ENCODE measurements around the gene CDC42SE1. TPM values are rescaled to one million over a fixed set of nuclear protein-coding genes. Genes with fewer than 3 reads are reported as not detected.

CDC42SE1 gene
- total RNA-seq, 1 donor from 2014 or later: 115 TPM

DNA sequence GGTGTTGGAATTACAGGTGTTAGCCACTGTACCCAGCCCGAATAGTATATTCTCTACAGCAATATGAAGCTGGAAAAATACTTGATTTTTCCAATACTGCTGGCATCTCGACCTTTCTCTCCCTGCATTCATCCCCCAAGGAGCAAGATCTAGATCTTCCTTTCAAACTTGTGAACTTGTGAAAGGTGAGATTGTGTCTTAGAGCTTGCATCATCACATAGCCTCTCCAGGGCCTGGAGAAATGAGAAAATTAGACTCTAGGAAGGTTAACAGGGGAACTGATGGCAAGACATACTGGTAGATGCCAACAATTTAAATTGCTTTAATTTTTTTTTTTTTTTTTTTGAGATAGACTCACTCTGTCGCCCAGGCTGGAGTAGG is 49.1 kb downstream of the CDC42SE1 start:
- TF ChIP-seq, protein P1, sequence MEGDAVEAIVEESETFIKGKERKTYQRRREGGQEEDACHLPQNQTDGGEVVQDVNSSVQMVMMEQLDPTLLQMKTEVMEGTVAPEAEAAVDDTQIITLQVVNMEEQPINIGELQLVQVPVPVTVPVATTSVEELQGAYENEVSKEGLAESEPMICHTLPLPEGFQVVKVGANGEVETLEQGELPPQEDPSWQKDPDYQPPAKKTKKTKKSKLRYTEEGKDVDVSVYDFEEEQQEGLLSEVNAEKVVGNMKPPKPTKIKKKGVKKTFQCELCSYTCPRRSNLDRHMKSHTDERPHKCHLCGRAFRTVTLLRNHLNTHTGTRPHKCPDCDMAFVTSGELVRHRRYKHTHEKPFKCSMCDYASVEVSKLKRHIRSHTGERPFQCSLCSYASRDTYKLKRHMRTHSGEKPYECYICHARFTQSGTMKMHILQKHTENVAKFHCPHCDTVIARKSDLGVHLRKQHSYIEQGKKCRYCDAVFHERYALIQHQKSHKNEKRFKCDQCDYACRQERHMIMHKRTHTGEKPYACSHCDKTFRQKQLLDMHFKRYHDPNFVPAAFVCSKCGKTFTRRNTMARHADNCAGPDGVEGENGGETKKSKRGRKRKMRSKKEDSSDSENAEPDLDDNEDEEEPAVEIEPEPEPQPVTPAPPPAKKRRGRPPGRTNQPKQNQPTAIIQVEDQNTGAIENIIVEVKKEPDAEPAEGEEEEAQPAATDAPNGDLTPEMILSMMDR (conservative IDR thresholded peaks at IDR 0.05): no peak
- peaks cover 64% of the 10 kb centered on the region for H3K4me1 Mint-ChIP-seq
- no peaks in the 10 kb centered on the region for H3K36me3 Mint-ChIP-seq (ENCODE audit: low read depth)
- H3K27me3 Mint-ChIP-seq (ENCODE audit: low read depth): no peaks in the 10 kb centered on the region
- H3K27ac Mint-ChIP-seq (ENCODE audit: unreplicated experiment): no peak overlapping the region
- peak overlapping the region; percentile 95 for H3K4me3 Mint-ChIP-seq
- no peak for DNase-seq (ENCODE audit: low read depth, low spot score)
- H3K9me3 Mint-ChIP-seq: no peaks in the 10 kb centered on the region

DNA sequence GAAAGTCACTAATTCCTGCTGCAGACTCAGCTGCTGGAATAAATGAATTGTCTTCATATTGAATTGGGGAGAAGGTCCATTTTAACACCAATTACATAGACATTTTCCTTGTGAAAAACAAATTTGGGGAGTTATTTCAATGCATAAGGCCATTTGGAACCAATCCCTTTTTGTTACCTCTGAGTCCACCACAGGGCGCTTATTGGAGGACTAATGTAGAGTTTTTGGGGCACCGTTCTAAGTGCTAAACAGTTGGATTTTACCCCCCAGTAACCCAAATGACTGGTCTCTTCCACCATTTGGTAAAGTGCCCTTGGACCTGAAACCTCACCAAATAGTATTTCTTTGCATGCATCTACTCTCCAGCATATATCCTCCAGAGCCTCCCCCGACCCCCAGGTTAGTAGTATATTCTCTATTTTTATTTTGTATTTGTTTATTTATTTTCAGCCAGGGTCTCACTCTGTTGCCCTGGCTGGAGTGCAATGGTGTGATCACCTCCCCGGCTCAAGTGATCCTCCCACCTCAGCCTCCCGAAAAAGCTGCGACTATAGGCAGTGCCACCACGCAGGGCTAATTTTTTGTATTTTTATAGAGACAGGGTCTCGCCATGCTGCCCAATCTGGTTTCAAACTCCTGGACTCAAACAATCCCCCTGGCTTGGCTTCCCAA is 49.6 kb downstream of the CDC42SE1 start:
- Mint-ChIP-seq H3K27me3 (ENCODE audit: low read depth) (no peaks in the 10 kb centered on the region), H3K27ac (ENCODE audit: unreplicated experiment) (no peak overlapping the region), H3K36me3 (ENCODE audit: low read depth) (no peaks in the 10 kb centered on the region), H3K9me3 (no peaks in the 10 kb centered on the region), H3K4me3 (peak overlapping the region; percentile 95), H3K4me1 (peaks cover 66% of the 10 kb centered on the region)
- TF ChIP-seq, protein P1 (conservative IDR thresholded peaks at IDR 0.05): no peak
- DNase-seq (ENCODE audit: low read depth, low spot score): no peak

DNA sequence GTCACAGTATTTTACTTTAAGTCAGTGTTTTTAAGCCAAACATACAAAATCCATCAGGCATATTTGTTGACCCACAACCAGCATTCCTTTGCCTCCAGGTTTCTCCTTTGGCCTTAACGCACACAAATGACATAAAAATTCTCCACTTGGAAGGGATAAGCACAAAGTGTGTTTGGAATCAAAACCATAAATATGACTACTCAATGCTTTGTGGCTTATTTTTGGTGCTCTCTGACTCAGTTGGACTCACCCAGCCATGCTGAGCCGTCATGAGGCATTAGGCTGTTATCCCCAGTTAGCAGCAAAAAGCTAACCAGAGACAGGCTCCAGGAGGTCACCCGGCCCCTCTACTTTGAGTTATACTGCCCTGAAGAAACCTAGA is 50.2 kb downstream of the CDC42SE1 start:
- H3K36me3 Mint-ChIP-seq (ENCODE audit: low read depth): no peaks in the 10 kb centered on the region
- peaks cover 66% of the 10 kb centered on the region for H3K4me1 Mint-ChIP-seq
- no peaks in the 10 kb centered on the region for H3K27me3 Mint-ChIP-seq (ENCODE audit: low read depth)
- H3K4me3 Mint-ChIP-seq: peak overlapping the region; percentile 95
- H3K9me3 Mint-ChIP-seq: no peaks in the 10 kb centered on the region
- DNase-seq (ENCODE audit: low read depth, low spot score): no peak
- H3K27ac Mint-ChIP-seq (ENCODE audit: unreplicated experiment): no peak overlapping the region
- TF ChIP-seq, protein P1 (conservative IDR thresholded peaks at IDR 0.05): no peak

DNA sequence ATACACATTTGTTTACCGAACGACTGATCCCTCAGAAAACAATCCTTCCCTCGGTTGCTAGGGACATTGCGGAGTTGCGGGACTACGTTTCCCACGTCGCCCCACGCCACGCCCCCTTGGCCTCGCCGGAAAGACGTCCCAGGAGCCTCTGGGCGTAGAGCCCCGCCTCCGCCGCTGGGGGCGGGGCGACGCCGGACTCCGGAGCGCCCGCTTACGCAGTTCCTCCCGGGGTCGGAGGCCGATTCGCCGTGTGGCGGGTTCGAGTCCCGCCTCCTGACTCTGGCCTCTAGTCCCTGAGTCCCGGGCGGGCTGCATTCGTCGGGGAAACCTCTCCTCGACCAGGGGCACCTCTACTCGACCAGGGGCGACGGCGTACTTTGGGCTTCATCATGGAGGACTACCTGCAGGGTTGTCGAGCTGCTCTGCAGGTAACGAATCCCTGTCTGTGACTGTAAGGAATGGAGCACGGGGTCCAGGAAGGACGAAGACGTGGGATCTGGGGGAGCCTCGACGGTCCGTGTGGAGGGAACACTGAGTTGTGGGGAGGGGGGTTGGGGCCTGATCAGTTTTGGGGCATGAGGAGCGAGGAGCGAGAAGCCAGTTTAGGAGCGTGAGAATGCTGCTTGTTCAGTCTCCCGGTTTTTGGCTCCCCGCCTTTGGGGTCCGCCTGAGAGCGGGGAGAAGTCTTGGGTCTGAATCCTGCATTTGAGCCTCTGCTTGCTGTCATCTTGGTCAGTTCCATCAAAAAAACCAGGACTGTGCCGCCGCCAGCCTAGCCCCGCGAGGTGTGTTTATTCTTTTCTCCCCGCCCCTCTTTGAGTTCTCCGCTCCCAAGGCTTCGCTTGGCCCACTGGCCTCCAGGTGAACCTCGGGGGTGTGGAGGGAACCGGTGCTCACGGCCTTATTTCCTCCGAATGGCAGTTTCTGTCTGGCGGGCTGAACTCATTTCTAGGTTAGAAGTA is 50.9 kb downstream of the CDC42SE1 start, which contains the start of gene PRUNE1:
Gene PRUNE1 (plus strand): TSS at position 206 of the 962 bp plus-strand sequence. CDS start 184 bp downstream, at position 390.
- TF ChIP-seq, protein P1 (conservative IDR thresholded peaks at IDR 0.05): no peak
- peak; percentile 89 for DNase-seq (ENCODE audit: low read depth, low spot score)
- H3K4me3 Mint-ChIP-seq: peak within 1 kb of the TSS; percentile 95
- H3K27me3 Mint-ChIP-seq (ENCODE audit: low read depth): no peaks in the 10 kb centered on the region
- peak within 1 kb of the TSS; percentile 95 for H3K27ac Mint-ChIP-seq (ENCODE audit: unreplicated experiment)
- no peaks in the 10 kb centered on the region for H3K36me3 Mint-ChIP-seq (ENCODE audit: low read depth)
- H3K9me3 Mint-ChIP-seq: no peaks in the 10 kb centered on the region
- H3K4me1 Mint-ChIP-seq: peaks cover 64% of the 10 kb centered on the region

DNA sequence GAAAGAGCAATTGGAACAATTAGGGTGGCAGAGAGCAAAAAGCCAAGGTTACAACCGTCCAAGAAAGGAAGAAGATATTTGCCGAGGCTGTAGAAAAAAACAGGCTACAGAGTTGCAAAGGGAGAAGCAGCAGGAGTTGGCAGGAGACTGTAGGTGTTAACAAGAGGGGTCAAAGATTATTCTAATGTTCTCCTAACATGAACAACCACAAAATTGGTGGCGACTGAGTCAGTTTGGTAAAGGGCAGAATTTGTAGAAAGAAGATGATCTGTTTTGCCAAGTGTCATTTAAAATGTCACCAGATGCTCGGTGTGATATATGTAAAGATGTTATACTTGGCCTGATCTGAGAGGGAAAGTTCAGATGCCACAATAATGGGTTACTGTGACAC is 51.6 kb downstream of the CDC42SE1 start:
- DNase-seq (ENCODE audit: low read depth, low spot score): no peak
- Mint-ChIP-seq H3K27ac (ENCODE audit: unreplicated experiment) (peak overlapping the region; percentile 95), H3K9me3 (no peaks in the 10 kb centered on the region), H3K27me3 (ENCODE audit: low read depth) (no peaks in the 10 kb centered on the region), H3K4me1 (peaks cover 60% of the 10 kb centered on the region), H3K36me3 (ENCODE audit: low read depth) (no peaks in the 10 kb centered on the region), H3K4me3 (peak overlapping the region; percentile 95)
- TF ChIP-seq, protein P1 (conservative IDR thresholded peaks at IDR 0.05): no peak
